C4-2B (cell line): ENCODE results near the gene B3GNT5.
"Not testable (repeated sequence)": the region's sequence is repeated elsewhere in the genome, so short reads cannot be mapped to it uniquely, and the experiment has no call there.

ENCODE experiments used
- H3K27ac ChIP-seq: fragments of 450-650 bp; 2 replicates; pipeline ENCODE4 v1.5.1; 2017
- ZFX ChIP-seq: fragments of 450-650 bp; IDR thresholded peaks from 2 replicates; pipeline ENCODE4 v1.6.1; 2017
- TF ChIP-seq, protein P1 (sequence below): fragments of 450-650 bp; conservative IDR thresholded peaks from 2 replicates; pipeline ENCODE4 v1.5.1; 2017; ENCODE audit warnings: mild to moderate bottlenecking

Gene B3GNT5

DNA sequence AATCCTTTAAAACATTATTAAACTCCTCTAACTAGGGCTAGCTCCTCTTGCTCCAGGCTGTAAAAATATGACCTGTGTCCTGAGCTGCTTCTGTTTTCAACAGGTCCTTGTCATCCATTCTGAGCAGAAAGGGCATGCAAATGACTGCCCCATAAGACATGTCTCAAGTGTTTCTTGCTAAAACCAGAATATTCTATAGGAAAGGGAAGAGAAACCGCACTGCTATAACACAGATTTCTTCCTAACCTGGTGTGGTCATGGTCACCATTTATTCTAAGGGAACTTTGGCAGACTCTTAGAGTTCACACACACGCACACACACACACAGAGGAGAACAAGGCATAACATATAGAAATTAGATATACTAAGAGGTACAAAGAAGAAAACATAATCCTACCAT is 34.2 kb upstream of the B3GNT5 start:
- H3K27ac ChIP-seq = no peak overlapping the region
- TF ChIP-seq, protein P1, sequence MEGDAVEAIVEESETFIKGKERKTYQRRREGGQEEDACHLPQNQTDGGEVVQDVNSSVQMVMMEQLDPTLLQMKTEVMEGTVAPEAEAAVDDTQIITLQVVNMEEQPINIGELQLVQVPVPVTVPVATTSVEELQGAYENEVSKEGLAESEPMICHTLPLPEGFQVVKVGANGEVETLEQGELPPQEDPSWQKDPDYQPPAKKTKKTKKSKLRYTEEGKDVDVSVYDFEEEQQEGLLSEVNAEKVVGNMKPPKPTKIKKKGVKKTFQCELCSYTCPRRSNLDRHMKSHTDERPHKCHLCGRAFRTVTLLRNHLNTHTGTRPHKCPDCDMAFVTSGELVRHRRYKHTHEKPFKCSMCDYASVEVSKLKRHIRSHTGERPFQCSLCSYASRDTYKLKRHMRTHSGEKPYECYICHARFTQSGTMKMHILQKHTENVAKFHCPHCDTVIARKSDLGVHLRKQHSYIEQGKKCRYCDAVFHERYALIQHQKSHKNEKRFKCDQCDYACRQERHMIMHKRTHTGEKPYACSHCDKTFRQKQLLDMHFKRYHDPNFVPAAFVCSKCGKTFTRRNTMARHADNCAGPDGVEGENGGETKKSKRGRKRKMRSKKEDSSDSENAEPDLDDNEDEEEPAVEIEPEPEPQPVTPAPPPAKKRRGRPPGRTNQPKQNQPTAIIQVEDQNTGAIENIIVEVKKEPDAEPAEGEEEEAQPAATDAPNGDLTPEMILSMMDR = no peak
- no peak for TF ChIP-seq ZFX

DNA sequence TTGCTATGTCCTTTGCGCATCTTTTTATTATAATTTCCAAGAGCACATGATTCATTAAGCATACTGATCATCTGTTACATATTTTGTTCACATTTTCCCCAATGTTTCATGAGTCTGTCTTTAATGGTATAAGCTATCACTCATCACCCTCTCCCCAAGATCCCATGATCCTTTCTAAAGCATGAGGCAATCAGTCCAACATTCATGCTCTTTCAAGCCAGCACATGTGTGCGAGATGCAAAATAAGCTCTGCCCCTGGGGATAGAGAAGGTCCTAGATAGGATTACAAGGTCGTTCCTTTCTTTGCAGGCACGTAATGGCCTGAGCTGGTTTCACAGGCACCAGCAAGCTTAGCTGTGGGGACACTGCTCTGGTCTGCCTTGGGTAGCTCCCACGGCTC is 32.2 kb upstream of the B3GNT5 start:
- TF ChIP-seq ZFX = no peak
- TF ChIP-seq, protein P1 = no peak
- no peak overlapping the region for H3K27ac ChIP-seq

DNA sequence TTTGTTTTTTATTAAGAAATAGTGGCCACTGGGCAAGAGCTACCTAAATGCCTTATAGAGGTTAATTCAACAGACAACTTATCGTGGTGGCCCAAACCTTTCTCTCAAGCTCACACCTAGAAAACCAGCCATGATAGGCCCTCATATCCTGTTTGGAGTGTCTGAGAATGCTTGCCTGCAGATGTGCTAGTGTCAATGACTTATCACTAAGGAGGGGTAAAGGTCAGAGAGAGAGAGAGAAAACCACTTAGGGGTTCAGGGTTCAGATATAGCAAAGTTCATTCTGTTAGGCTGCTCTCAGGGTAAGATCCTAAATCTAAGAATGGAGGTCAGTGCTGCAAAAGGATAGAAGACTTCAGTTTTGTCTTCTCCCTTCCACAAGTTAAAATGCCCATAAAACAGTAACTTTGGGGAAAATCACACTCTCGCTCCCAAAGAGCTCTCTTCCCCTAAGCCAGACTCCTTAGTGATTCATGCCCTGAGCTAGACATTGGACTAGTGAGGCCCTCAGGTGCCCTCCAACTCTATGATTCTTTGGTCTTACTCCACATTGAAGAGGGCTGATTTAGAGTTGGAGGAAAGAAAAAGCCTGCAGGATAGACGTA is 30.3 kb upstream of the B3GNT5 start:
- no peak for TF ChIP-seq ZFX
- TF ChIP-seq, protein P1 = no peak
- no peak overlapping the region for H3K27ac ChIP-seq

DNA sequence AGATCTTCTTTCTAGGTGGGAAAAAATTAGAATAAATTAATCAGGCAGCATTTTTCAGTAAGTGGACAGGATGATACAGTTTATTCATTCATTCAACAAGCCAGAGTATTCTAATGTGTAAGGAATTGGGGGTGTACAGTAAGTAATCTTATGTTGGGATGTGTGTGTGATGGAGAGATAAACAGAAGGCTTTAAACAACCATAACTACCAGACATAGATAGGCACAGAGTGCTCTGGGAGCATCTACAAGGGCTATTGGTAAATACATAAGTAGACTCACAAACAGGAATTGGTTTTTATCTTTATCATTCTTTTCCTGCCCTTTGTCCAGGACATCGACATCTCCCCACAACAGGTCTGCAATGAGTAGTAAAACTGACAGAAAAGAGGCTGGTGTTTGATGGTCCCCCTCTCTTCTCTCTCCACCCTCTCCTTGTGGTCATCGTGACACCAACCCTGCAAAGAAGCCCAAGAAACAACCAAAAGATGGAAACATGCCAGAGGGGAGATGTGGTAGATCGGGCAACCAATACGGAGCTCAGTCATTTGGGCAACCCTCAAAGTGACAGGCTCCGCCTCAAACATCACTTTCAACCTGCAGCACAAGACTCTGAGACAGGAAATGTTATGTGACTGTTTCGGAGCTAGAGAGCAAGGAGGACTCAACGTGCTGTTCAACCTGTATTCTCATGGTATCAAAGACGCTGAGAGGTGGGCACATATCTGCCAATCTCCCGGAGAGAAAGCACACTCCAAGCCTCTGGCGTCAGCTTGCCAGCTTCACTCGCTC is 28.7 kb upstream of the B3GNT5 start:
- TF ChIP-seq, protein P1 = no peak
- TF ChIP-seq ZFX = no peak
- no peak overlapping the region for H3K27ac ChIP-seq

DNA sequence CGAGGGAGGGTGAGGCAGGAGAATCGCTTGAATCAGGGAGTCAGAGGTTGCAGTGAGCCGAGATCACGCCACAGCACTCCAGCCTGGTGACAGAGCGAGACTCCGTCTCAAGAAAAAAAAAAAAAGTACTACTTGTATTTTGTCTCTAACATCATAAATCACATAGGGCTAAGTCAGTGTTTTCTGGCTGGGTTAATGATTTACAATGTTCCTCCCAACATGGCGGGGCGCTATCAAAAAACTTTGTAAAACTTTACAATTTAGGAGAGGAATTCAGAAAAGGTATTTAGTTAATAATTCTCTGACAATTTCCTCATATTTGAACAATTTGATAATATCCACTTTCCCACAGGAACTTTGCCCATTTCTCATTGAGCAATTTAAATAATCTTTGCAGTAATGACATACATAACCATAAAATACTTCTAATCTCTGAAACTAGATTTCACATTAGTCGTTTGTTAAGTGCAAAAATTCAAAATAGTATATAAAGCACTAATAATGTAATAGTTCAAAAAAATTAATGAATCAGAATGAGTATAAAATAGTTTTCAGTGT is 26.6 kb upstream of the B3GNT5 start:
- H3K27ac ChIP-seq = no peak overlapping the region
- TF ChIP-seq, protein P1 = no peak

GRCh38 chr3:183227586-183227985 is 25.5 kb upstream of the B3GNT5 start:
- no peak overlapping the region for H3K27ac ChIP-seq
- TF ChIP-seq, protein P1 = no peak
- TF ChIP-seq ZFX = no peak

DNA sequence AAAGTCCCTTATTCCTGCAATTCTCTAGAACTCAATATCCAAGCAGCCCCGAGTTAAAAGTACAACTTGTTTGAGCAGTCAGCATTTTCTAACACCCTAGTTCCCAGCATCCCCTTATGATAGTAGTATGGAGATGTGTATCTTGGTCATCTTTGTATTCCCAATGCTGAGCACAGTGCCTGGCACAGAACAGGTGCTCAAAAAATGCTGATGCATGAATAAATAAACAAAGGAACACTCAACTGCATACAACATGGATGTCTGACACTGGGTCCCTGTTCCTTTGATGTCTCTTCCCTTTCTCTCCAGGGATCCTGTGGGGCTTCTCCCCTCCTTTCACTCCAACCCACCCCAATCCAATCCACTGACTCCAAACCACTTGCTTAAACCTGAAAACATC is 23.9 kb upstream of the B3GNT5 start:
- TF ChIP-seq ZFX = no peak
- TF ChIP-seq, protein P1 = no peak
- no peak overlapping the region for H3K27ac ChIP-seq

- not testable (repeated sequence) for H3K27ac ChIP-seq
Measured at GRCh38 chr3:183230251-183230650, 22.8 kb upstream of the B3GNT5 start.
